Smooth muscle cell (in vitro differentiated cells): ENCODE data around the gene CELA1. TPM values are rescaled to one million over a fixed set of nuclear protein-coding genes. Genes with fewer than 3 reads are reported as not detected.
A peak's percentile ranks its signal among the peaks of the same experiment; 100 is the strongest.

Experiments used
- DNase-seq: peaks from one replicate; lab custom pipeline; 2025; ENCODE audit not compliant: unreplicated experiment; lab: John Stamatoyannopoulos, UW
- H2AFZ ChIP-seq: fragments of 200-600 bp; sonication (generic); 2 replicates; pipeline ENCODE4 v1.6.0; 2016; ENCODE audit warnings: antibody characterized with exemption, low read depth, mild to moderate bottlenecking
- H3F3A ChIP-seq: fragments of 200-600 bp; sonication (generic); 2 replicates; pipeline ENCODE4 v1.6.0; 2017; ENCODE audit warnings: antibody characterized with exemption, low read depth
- H3K27ac ChIP-seq: fragments of 200-600 bp; sonication (generic); 2 replicates; pipeline ENCODE4 v1.5.1; 2016; ENCODE audit warnings: low read depth, mild to moderate bottlenecking
- H3K27me3 ChIP-seq: fragments of 200-600 bp; sonication (generic); 2 replicates; pipeline ENCODE4 v1.6.1; 2016; ENCODE audit warnings: low read depth, mild to moderate bottlenecking
- H3K36me3 ChIP-seq: fragments of 200-600 bp; sonication (generic); 2 replicates; pipeline ENCODE4 v1.5.1; 2016; ENCODE audit warnings: low read depth
- H3K4me1 ChIP-seq: fragments of 200-600 bp; sonication (generic); 2 replicates; pipeline ENCODE4 v1.5.1; 2016; ENCODE audit warnings: low read depth
- H3K4me2 ChIP-seq: fragments of 200-600 bp; sonication (generic); 2 replicates; pipeline ENCODE4 v1.6.0; 2016; ENCODE audit warnings: mild to moderate bottlenecking
- H3K4me3 ChIP-seq: fragments of 200-600 bp; sonication (generic); 2 replicates; pipeline ENCODE4 v1.5.1; 2016; ENCODE audit warnings: mild to moderate bottlenecking
- H3K79me2 ChIP-seq: fragments of 200-600 bp; sonication (generic); 2 replicates; pipeline ENCODE4 v1.6.0; 2016; ENCODE audit warnings: low read depth, mild to moderate bottlenecking
- H3K9ac ChIP-seq: fragments of 200-600 bp; sonication (generic); 2 replicates; pipeline ENCODE4 v1.6.0; 2016; ENCODE audit warnings: low read depth
- H3K9me3 ChIP-seq: fragments of 200-600 bp; sonication (generic); replicated peaks from 2 replicates; pipeline ENCODE4 v1.5.1; 2016; ENCODE audit warnings: low read depth
- H4K20me1 ChIP-seq: fragments of 200-600 bp; sonication (generic); 2 replicates; pipeline ENCODE4 v1.6.0; 2016; ENCODE audit warnings: low read depth
- CTCF ChIP-seq: fragments of 200-600 bp; sonication (generic); IDR thresholded peaks from 2 replicates; pipeline ENCODE4 v1.5.1; 2017; ENCODE audit warnings: borderline replicate concordance, mild to moderate bottlenecking, antibody characterized with exemption; ENCODE audit not compliant: insufficient read depth, poor library complexity, severe bottlenecking
- WGBS: methylation state at CpG from one replicate; pipeline ENCODE4 v1.1.7; 2016; ENCODE audit warnings: low lambda C conversion rate; 5-methylcytosine and 5-hydroxymethylcytosine counted together
- polyA plus RNA-seq: library from polyadenylated mRNA; unstranded; fragments of >200 nt; fragmentation: Nextera tagmentation; extraction: Ambion mirVana; gene quantifications from 2 replicates; pipeline ENCODE4 v1.2.1, GENCODE V29; 2016
- total RNA-seq: library from RNA; depleted of rRNA; stranded (reverse); fragments of >200 nt; gene quantifications from 2 replicates; pipeline ENCODE4 v1.2.3, GENCODE V29; 2014

The CELA1 gene
- total and polyA plus RNA-seq, 2 experiments from 2014 or later: not detected

DNA sequence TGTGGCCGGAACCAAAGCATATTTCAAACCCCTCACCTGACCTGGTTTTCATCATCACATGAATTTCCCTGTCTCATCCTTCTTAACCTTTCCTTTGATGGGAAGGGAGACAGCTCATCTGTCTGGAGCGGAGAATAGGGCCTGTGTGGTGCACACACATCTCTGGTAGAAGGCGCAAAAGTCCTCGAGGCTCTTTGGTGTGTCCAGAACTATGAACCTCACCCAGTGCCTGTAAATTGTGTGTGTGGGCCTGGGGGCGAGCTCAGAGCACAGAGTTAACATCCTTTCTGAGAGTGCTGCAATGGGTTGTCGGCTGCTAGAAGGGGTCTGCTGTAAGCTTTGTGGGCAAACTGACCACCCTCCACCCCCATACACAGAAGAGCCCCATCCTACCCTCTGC is 44.0 kb upstream of the CELA1 start:
- no peaks in the 10 kb centered on the region for H3K79me2 ChIP-seq
- DNase-seq: no peak
- no peaks in the 10 kb centered on the region for H3K9me3 ChIP-seq
- H3K4me2 ChIP-seq: peak overlapping the region; percentile 96
- H3K27ac ChIP-seq: peak overlapping the region; percentile 55
- peak overlapping the region; percentile 91 for H2AFZ ChIP-seq
- H3K4me1 ChIP-seq: no peaks in the 10 kb centered on the region
- no peaks in the 10 kb centered on the region for H4K20me1 ChIP-seq
- no peaks in the 10 kb centered on the region for H3K36me3 ChIP-seq
- H3K4me3 ChIP-seq: peak overlapping the region; percentile 69
- H3F3A ChIP-seq: peaks cover 7% of the 10 kb centered on the region
- no peak for TF ChIP-seq CTCF
- H3K9ac ChIP-seq: no peak overlapping the region
- WGBS: 59% methylated on average over 6 of the region's 6 CpGs
- H3K27me3 ChIP-seq: no peaks in the 10 kb centered on the region

DNA sequence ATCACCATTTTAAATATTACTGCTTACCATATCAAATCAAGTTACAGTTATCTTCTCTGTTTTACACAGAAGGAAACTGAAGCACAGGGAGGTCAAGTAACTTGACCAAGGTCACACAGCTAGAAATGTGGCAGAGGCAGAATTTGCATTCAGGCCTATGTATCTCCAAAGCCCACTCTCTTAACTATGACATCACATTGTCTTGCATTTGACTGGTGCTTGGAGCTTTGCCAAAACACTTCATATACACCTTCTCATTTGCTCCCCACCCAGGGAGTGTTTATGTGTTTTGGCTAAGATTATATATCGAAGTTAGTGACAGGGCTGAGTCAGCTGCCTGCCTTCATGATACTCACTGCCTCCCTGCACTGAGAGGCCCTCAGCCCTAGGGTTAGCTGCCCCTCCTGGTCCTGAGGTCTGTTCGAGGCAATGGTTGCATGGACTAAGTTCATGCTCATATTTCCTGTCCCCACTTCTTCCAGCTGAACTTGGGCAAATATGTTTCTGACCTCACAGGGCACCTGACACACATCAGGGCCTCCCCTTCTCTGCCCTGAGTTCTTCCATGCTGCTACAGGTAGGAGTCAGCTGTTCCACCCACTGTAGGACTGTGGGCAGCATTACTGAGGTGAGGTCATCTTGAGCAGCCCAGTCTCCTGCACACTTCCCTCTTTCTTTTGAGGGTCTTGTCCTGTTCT is 43.0 kb upstream of the CELA1 start:
- no peak for TF ChIP-seq CTCF
- H3K36me3 ChIP-seq: no peaks in the 10 kb centered on the region
- 36% methylated on average over 2 of the region's 2 CpGs for WGBS
- no peaks in the 10 kb centered on the region for H3K4me1 ChIP-seq
- peaks cover 7% of the 10 kb centered on the region for H3F3A ChIP-seq
- no peak overlapping the region for H3K4me3 ChIP-seq
- H3K4me2 ChIP-seq: no peak overlapping the region
- no peak overlapping the region for H2AFZ ChIP-seq
- H3K79me2 ChIP-seq: no peaks in the 10 kb centered on the region
- H3K9me3 ChIP-seq: no peaks in the 10 kb centered on the region
- H3K9ac ChIP-seq: no peak overlapping the region
- H4K20me1 ChIP-seq: no peaks in the 10 kb centered on the region
- no peaks in the 10 kb centered on the region for H3K27me3 ChIP-seq
- H3K27ac ChIP-seq: peak overlapping the region; percentile 55
- DNase-seq: no peak

- TF ChIP-seq CTCF: no peak
- no peak overlapping the region for H3K9ac ChIP-seq
- H3K4me1 ChIP-seq: peaks cover 1% of the 10 kb centered on the region
- H3K4me2 ChIP-seq: peak overlapping the region; percentile 39
- no peaks in the 10 kb centered on the region for H3K9me3 ChIP-seq
- H3F3A ChIP-seq: peaks cover 7% of the 10 kb centered on the region
- no peaks in the 10 kb centered on the region for H3K79me2 ChIP-seq
- H3K27me3 ChIP-seq: no peaks in the 10 kb centered on the region
- H4K20me1 ChIP-seq: no peaks in the 10 kb centered on the region
- no peak for DNase-seq
- no peak overlapping the region for H3K4me3 ChIP-seq
- no peak overlapping the region for H2AFZ ChIP-seq
- H3K36me3 ChIP-seq: no peaks in the 10 kb centered on the region
- H3K27ac ChIP-seq: peak overlapping the region; percentile 55
- 81% methylated on average over 5 of the region's 5 CpGs for whole genome bisulfite sequencing
Observed at GRCh38 chr12:51388846-51389245, 42.4 kb upstream of the CELA1 start.
